HG03460 (cell line): ENCODE measurements around the gene UNCX.
"Not testable (repeated sequence)": the region's sequence is repeated elsewhere in the genome, so short reads cannot be mapped to it uniquely, and the experiment has no call there.

ENCODE experiments used
- ATAC-seq: cut with Tn5 transposase; IDR thresholded peaks from one replicate; pipeline ENCODE4 v1.9.1; 2021; ENCODE audit not compliant: unreplicated experiment

UNCX gene

GRCh38 chr7:1232623-1233332 lies at the start of gene UNCX:
UNCX (plus strand) TSS chr7:1232872; CDS start chr7:1233018, 146 bp downstream.
- ATAC-seq: no peak

- ATAC-seq: no peak
Observed at GRCh38 chr7:1187127-1187526, 45.5 kb upstream of the UNCX start.

DNA sequence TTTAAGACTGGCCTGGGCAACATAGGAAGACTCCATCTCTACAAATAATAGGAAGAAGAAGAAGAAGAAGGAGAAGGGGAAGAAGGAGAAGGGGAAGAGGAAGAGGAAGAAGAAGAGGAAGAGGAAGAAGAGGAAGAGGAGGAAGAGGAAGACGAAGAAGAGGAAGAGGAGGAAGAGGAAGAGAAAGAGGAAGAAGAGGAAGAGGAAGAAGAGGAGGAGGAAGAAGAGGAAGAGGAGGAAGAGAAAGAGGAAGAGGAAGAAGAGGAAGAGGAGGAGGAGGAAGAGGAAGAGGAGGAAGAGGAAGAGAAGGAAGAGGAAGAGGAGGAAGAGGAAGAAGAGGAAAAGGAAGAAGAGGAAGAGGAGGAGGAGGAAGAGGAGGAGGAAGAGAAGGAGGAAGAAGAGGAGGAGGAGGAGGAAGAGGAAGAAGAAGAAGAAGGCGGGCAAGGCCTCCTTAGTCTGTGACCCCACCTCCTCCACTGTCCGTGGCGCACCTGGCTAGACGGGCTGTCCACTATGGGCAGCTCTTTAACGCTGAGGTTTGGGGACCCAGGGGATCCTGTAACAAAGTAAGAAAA lies 43.9 kb upstream of the UNCX start:
- no peak for ATAC-seq

DNA sequence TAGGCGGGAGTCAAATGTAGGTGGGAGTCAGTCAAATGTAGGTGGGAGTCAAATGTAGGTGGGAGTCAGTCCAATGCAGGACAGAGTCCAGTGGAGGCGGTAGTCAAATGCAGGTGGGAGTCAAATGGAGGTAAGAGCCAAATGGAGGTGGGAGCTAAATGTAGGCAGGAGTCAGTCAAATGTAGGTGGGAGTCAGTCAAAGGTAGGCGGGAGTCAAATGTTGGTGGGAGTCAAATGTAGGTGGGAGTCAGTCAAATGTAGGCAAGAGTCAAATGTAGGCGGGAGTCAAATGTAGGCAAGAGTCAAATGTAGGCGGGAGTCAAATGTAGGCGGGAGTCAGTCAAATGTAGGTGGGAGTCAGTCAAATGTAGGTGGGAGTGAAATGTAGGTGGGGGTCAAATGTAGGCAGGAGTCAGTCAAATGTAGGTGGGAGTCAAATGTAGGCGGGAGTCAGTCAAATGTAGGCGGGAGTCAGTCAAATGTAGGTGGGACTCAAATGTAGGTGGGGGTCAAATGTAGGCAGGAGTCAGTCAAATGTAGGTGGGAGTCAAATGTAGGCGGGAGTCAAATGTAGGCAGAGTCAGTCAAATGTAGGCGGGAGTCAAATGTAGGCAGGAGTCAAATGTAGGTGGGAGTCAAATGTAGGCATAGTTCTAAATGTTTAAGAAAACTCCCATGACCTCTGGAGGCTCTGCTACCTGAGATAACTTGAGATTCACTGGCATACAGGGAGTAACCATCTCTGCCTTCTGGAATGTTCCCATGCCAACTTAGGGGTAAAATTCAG lies 42.5 kb upstream of the UNCX start:
- ATAC-seq: no peak

GRCh38 chr7:1192171-1192676 lies 40.4 kb upstream of the UNCX start:
- ATAC-seq: no peak

- no peak for ATAC-seq
Observed at GRCh38 chr7:1193593-1194424, 38.9 kb upstream of the UNCX start.

GRCh38 chr7:1196441-1196840 lies 36.2 kb upstream of the UNCX start:
- not testable (repeated sequence) for ATAC-seq

DNA sequence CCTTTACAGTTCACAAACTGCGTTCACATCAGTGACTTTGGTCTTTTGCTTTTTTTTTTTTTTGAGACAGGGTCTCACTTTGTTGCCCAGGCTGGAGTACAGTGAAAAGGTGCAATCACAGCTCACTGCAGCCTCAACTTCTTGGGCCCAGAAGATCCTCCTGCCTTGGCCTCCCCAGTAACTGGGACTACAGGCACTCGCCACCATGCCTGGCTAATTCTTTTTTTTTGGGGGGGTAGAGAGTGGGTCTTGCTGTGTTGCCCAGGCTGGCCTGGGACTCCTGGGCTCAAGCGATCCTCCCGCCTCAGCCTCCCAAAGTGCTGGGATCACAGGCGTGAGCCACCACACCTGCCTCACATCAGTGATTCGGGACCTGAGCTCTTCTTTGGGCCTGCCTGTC lies 35.7 kb upstream of the UNCX start:
- ATAC-seq: no peak

GRCh38 chr7:1197997-1198625 lies 34.6 kb upstream of the UNCX start:
- no peak for ATAC-seq

GRCh38 chr7:1200045-1200444 lies 32.6 kb upstream of the UNCX start:
- ATAC-seq: no peak

DNA sequence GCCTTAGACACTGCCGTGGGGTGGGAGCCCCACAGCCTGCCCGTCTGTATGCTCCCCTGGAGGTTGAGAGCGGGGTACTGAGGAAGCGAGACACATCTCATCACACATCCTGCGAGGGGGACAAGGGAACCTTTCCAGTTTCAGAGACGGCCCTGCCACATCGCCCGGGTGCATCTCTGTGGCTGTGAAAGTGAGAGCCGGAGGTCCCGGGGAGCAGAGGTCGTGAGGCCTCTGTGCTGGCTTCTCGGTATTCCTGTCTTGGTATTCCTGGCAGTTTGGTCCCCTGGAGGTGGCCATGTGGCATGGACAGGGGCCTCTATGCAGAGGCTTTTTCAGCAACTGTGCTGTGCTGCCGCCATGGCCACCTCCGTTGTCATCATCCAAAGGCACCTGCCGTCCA lies 30.8 kb upstream of the UNCX start:
- ATAC-seq: no peak

DNA sequence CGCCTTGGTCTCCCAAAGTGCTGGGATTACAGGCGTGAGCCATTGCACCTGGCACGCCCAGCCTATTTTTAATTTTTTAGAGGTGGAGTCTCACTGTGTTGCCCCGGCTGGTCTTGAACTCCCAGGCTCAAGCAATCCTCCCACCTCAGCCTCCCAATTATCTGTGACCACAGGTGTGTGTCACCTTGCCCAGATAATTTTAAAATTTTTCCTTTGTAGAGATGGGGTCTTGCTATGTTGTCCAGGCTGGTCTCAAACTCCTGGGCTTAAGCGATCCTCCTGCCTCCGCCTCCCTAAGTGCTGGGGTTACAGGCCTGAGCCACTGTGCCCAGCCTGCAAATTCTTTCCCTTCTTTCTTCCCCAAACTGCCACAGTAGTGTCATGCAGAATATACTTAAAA lies 29.8 kb upstream of the UNCX start:
- ATAC-seq: not testable (repeated sequence)

DNA sequence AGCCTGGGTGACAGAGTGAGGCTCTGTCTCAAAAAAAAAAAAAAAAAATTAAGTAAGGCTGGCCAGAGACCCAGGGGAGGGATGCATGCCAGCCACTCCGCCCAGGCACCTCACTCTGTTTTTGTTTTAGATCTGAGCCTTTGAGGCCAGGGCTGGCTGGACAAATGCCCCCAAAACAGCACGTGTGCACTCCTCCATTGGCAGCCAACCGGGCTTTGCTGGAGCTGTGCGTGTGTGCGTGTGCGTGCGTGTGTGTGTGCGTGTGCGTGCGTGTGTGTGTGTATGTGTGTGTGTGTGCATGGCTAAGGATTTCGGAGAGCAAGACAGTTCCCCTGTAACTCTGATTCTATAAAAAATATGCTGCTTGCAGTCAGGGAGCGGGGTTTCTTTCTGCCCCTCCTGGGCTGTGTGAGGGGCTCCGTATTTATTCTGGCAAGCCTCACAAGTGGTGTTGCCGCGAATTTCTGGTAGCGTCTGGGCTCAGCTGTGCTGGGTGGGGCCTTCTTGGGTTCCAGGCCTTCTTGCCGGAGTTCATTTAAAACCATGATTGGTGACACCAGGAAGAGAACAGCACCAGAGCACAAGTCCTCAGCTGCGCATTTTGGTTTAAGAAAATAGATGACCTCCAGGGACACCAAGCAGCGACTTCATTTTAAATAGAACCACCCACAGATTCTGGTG lies 28.1 kb upstream of the UNCX start:
- no peak for ATAC-seq

DNA sequence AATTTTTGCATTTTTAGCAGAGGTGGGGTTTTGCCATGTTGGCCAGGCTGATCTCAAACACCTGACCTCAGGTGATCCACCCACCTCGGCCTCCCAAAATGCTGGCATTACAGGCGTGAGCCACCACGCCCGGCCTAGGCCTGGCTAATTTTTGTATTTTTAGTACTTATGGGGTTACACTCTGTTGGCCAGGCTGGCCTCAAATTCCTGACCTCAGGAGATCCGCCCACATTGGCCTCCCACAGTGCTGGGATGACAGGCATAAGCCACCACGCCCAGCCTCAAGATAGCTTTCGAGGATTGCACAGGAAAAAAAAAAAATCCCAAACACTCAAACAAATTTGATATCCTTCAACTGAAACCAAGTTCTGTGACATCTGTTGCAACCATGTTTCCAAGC lies 26.9 kb upstream of the UNCX start:
- ATAC-seq: not testable (repeated sequence)

DNA sequence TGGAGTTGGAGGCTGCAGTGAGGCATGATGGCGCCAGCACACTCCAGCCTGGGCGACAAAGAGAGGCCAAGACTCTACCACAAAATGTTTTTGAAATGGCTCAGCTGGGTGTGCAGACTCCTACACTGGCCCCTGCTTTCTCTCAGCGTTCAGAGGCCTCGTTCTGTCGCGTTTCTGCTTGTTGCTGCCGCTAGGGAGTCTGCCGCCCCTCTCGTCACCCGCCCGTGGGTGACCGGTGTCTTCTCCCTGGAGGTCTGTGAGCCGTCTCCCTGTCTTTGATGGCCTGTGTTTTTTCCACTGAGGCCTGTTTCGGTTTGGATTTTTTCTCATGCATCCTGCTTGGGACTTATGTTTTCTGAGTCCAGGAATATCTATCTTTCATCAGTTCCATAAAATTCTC lies 23.6 kb upstream of the UNCX start:
- no peak for ATAC-seq

DNA sequence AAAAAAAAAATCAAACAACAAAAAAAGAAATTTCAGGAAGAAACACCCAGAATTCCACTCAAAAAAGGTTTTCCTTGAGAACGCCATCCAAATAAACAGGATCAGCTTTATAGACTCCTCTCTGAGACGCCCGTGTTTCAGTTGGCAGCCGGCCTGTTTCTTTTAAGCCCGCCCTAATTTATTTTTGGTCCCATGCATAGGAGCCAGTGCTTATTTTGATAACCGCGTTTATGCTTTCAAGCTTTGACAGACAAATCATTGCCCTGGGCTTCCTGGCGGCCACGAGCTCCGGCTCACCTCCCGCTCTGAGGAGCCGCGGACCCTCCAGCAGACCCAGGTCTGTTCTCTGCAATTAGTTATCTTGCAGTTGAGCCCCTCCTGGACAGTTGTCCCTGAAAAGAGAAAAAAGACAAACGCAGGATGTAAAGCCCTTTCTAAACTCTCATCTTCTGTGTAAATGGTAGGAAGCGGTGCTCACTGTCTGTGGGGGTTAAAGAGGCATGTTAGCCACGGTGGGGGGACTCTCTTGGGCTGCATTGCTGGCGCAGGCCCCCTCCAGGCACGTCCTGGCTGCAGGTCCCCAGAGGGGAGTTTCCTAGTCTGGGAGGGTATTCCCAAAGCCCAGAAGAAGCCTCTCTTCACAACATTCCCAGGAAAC lies 22.2 kb upstream of the UNCX start:
- no peak for ATAC-seq

- no peak for ATAC-seq
Observed at GRCh38 chr7:1210979-1211608, 21.6 kb upstream of the UNCX start.

DNA sequence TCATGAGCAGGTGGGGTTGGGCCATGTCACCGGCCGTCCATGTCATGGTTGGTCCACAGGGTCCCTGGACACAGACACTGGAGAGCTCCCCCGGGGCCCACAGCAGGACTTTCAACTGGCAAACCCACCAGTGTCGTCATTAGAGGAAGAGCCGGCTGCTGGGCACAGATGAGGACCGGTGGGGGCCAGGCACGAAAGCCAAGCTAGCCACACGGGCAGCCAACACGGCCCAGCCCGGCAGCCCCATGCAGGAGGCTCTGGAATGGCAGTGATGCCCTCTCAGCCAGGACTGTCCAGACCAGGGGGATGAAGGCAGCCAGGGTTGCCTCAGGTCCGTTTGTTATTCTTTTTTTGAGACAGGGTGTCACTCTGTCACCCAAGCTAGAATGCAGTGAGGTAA lies 21.1 kb upstream of the UNCX start:
- ATAC-seq: no peak

- not testable (repeated sequence) for ATAC-seq
Observed at GRCh38 chr7:1212025-1212424, 20.6 kb upstream of the UNCX start.
